GM21529 (cell line): ENCODE data around the gene PLA2G5.

ENCODE experiments used
- ATAC-seq: cut with Tn5 transposase; IDR thresholded peaks from one replicate; pipeline ENCODE4 v1.9.1; 2021; ENCODE audit not compliant: unreplicated experiment

Gene PLA2G5

GRCh38 chr1:20063861-20064292 is 6.1 kb upstream of the PLA2G5 start:
- no peak for ATAC-seq

DNA sequence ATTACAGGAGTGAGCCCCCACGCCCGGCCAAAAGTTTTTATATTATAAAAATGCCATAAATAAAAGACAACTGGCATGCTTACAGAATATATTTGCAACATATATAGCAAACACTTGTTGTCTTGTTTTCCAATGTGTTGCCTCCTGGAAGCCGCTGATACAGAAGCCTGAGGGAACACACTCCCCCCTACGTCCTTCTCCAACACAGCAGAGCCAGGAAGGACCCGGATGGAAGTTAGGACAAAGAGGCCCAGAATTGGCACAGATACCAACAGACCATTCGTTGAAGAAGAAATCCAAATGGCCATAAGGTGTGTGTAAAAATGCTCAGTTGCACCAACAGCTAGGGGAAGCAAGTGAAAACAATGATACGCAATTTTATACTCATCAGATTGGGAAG is 1.3 kb upstream of the PLA2G5 start:
- no peak for ATAC-seq

- no peak for ATAC-seq
Measured at GRCh38 chr1:20070357-20070756, 363 bp downstream of the PLA2G5 start.

DNA sequence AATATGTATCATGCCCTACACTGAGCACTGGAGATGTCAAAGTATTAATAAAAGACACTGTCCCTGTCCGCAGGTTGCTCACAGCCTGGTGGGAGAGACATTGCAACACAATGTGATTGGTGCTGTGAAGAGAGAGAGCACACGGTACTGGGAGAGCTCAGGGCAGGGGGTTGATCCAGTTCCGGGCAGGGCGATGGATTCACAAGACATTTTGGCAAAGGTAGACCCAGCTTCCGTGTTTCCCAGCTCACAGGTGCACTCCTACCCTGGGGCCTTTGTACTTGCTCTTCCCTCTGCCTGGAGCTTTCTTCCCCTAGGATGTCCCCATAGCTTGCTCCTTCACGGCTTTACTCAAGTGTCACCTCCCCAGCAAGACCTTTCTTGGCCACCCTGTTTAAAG is 1.4 kb downstream of the PLA2G5 start:
- no peak for ATAC-seq

GRCh38 chr1:20072771-20073170 is 2.8 kb downstream of the PLA2G5 start:
- ATAC-seq = no peak

GRCh38 chr1:20073256-20073655 is 3.3 kb downstream of the PLA2G5 start:
- no peak for ATAC-seq

DNA sequence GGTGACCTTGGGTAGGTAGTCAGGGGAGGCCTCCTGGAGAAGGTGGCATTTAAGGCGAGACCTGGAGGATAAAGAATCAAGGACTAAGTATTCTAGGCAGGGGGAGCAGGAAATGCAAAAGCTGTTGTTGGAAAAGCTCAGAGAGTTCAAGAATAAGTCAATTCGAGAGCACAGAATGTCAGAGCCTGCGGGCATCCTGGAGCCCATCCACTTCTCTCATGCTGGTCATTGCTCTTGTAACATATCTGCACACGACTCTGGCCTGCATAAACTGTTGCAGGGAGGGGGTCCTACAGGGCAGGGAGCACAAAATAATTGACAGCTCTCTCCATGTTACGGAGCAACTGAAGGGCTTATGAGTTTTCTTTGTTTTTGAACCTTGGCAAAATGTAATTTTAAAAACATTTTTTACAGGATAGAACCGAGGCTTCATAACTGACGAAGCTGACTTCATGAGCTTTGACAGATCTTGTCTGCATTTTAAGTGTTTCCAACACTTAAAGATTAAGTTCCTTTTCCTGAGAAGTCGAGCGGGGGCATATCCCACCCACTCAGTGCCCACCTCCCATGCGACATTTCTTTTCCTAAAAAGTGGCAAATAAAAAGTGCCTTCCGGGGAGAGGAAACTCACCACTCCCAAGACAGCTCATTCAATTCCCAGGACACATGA is 4.2 kb downstream of the PLA2G5 start:
- no peak for ATAC-seq

GRCh38 chr1:20074725-20075171 is 4.8 kb downstream of the PLA2G5 start:
- no peak for ATAC-seq

DNA sequence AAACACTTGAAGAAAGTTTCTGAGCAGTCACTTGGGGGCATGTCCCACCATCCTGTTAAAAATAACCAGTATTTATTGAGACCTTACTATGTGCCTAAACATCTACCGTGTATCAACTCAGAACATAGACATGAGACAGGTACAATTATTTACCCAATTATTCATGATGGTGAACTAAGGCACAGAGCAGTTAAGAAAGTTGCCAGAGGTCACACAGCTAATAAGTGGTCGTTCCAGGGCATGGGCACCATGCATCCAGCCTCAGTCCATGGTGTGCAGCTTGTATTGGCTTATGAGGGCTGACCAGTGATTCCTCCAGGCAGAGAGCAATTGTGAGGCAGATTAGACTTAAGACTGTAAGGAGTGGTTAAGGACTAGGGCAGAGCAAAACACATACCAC is 5.4 kb downstream of the PLA2G5 start:
- no peak for ATAC-seq

DNA sequence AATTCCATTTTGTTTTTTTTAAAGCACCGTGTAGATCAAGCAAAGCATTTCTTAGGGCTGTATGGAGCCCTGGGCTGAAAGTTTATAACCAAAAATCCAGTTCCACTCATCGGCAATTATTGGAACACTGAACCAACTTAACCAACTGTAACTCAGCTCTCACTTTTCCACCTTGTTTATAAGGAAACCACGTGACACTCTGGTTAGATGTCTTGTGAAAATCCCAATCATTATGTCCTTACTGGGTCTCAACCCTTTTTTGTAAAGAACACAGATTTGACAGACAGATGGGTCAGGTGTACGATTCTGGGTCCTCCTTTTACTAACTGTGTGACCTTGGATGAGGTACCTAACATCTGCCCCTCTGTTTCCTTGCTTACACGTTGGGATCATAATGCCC is 6.2 kb downstream of the PLA2G5 start:
- no peak for ATAC-seq

DNA sequence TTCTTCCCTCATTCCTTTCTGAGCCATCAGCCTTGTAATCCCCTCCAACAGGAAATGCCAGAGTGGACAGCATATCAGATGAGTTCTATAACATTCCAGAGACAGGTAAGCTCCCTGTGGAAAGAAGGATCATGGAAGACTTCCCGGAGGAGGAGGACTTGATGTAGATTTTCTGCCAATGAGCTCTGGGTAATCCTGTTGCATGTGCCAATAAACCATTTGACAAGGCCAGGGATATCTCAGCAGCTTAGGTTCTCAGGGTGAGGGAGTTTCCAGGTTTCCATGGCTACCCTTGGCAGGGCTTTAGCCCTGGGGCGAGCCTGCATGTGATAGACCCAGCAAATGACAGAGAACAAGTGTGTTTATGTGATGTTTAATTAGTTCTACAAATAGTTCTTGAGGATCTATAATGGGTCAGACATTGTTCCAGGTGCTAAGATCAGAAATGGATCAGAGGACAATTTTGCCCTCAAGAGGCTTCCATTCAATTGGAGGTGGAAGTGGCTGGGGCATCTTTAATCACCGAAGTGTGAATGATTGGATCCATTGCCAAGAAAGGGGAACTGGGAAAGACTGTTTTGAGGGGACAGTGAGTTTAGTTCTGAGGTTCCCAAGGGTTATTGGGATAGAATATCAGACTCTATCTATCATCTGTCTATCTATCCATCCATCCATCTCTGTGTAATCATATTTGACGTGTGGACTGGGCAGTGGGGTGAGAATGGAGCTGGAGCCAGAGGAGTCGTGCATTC is 6.9 kb downstream of the PLA2G5 start:
- no peak for ATAC-seq

GRCh38 chr1:20078171-20078651 is 8.2 kb downstream of the PLA2G5 start:
- peak; percentile 66 for ATAC-seq

DNA sequence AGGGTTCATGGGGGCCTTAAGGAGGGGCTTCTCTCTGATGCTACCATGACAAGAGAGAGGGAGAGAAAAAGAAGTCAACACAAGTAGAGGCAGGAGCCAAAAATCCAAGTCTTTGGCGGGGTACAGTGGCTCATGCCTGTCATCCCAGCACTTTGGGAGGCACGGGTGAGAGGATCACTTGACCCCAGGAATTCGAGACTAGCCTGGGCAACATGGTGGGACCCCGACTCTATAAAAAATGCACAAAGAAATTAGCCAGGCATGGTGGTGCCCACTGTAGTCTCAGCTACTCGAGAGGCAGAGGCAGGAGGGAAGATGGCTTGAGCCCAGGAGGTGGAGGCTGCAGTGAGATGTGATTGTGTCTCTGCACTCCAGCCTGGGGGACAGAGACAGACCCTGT is 8.7 kb downstream of the PLA2G5 start:
- ATAC-seq = no peak

DNA sequence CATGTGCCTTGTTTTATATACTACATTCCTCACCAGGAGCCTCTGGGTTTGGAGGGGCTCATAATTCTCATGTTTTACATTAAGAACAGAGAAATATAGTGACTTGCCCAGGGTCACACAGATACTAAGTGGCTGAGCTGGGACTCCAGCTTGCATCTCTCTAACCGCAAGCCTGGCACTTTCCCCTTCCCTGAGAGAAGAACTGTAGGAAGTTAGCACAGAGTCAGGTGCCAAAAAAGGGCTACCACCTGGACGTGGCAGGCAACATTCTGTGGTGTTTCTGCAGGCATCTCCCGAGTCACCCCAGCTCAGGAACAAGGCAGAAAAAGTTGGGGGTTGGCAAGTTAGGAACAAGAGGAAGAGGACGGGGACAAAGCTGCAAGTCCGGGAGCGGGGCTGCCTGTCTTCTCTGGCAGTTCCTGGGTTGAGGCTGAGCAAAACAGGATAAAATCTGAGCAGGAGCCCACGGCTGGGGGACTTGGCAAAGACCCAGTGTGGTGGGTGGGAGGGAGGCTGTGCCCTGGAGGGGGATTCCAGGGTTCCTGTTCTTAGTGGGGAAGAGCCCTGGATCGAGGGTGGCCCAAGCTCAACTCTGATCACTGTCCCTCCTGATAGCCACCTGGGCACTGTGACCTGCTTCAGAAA is 9.8 kb downstream of the PLA2G5 start:
- ATAC-seq = no peak

DNA sequence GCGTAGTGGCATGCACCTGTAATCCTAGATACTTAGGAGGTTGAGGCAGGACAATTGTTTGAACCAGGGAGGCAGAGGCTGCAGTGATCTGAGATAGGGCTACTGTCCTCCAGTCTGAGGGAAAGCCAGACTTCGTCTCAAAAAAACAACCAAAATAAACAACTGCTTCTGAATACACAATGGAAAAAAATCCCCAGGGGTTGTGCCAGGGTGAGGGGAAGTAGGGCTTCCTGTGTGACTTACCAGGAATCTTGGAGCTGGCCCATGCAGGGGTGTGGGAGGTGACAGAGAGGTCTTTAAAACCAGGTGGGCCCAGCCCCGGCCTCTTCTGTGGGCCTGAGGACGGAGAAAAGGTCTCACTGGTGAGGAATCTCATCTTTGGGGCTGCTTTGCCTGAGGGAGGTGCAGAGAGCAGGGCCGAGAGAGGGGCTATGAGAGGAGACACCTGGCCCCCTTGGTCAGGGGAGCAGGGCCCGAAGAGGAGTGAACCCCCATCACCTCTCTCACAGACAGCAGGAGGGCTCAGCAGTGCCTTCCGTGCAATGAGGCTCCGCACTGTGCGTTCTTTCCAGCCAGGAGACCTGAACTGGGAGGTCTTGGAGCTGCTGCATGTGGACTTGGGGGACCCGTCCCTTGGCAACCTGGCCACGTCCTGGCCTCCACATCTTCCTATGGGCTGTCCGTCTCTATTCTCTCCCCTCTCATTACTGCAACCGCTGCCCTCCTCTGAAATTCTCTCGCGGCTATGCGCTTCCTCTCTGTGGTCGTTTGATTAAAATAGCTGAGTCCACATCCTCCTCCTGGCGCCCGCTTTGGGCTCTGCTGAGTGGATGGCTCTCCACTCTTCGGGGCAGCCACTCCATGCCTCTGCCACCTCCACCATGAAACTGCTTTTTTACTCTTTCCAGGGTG is 10.7 kb downstream of the PLA2G5 start:
- ATAC-seq = no peak

- ATAC-seq = no peak
Measured at GRCh38 chr1:20081353-20081810, 11.4 kb downstream of the PLA2G5 start.

DNA sequence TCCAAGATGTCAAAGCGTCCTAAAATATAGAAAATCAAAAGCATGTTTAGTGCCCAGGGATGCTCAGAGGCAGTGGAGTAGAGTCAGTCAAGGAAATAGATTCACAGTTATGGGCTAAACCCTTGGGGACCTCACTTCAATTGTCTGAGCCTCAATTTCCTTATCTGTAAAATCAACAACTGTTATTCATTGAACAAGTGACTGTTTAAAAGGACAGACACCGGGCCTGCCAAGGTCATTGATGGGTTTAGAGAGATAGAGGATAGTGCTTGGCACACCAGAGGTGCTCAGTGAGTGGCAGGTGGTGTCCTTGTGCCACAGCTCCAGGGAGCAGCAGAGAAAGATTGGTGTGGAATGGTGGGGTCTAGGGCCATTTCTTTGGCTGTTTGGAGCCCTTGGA is 12.8 kb downstream of the PLA2G5 start:
- no peak for ATAC-seq

DNA sequence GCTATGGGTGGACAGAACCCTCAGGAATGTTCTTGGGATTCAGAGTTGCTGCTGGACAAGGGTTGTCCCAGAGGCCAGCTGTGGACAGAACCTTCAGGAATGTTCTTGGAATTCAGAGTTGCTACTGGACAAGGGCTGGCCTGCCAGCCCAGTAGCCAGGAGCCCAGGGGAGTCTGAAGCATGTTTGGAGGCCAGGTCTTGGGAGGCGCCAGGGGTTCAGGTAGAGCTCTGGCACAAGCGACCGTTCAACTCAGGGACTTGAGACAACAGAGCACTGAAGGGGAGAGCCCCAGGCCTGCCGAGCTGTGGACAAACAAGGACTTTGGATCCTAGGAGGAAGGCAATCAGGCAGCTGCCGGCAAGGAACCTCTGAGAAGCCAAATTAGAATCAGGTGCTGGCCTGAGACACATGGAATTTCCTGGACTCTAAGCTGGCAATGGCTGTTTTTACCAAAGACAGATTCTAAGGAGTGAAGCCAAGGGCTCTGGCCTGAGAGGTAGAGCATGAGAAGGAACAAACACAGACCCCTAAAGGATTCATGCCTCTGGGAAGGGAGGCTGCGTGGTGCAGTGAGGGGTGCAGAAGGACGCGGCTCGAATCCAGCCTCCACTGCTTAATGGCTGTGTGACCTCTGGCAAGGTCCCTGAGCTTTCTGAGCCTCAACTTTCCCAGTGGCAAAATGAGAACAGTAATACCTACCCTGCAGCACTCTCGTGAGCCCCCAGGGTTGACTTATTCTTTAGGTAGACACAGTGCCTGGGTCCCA is 13.4 kb downstream of the PLA2G5 start:
- ATAC-seq = no peak

GRCh38 chr1:20086800-20087199 is 16.8 kb downstream of the PLA2G5 start:
- ATAC-seq = no peak

- no peak for ATAC-seq
Measured at GRCh38 chr1:20087668-20088067, 17.7 kb downstream of the PLA2G5 start.
